Panc1 (cell line): ENCODE measurements around the gene TESMIN. TPM values are rescaled to one million over a fixed set of nuclear protein-coding genes. Genes with fewer than 3 reads are reported as not detected.

ENCODE experiments used
- ATAC-seq: fragments of 200-7000 bp; cut with Tn5 transposase; 2 replicates; pipeline ENCODE4 v1.9.1; 2020; ENCODE audit warnings: mild to moderate bottlenecking, moderate library complexity
- BruUV-seq: library from RNA; stranded (reverse); fragments of 400-500 nt; replicated peaks from 2 replicates; lab custom pipeline; 2021; lab: Mats Ljungman, UMichigan
- CTCF ChIA-PET: fragments of 300-600 bp; sonication (Branson Sonifier 250); formaldehyde crosslinking; loops from one replicate; lab custom pipeline; 2022; ENCODE audit warnings: antibody characterized with exemption; lab: Charles Lee
- POLR2A ChIA-PET: fragments of 300-600 bp; sonication (Branson Sonifier 250); formaldehyde crosslinking; loops from one replicate; lab custom pipeline; 2022; ENCODE audit warnings: antibody characterized with exemption; lab: Charles Lee
- DNase-seq: peaks from one replicate; pipeline ENCODE4 v3.0.0-alpha.2; 2010; ENCODE audit warnings: low read depth, low spot score
- H3K27ac ChIP-seq: 2 replicates; pipeline ENCODE4 v1.5.1; 2011; ENCODE audit warnings: mild to moderate bottlenecking, low read length, inconsistent platforms
- H3K27me3 ChIP-seq: fragments of 200-500 bp; sonication (Bioruptor generic); 2 replicates; pipeline ENCODE4 v1.6.0; 2014; ENCODE audit warnings: low read length, inconsistent platforms; ENCODE audit not compliant: control insufficient read depth, insufficient read depth
- H3K36me3 ChIP-seq: fragments of 200-500 bp; sonication (Bioruptor generic); 2 replicates; pipeline ENCODE4 v1.5.1; 2014; ENCODE audit warnings: inconsistent platforms, mild to moderate bottlenecking, low read length, moderate library complexity; ENCODE audit not compliant: control insufficient read depth, insufficient read depth
- H3K4me1 ChIP-seq: 2 replicates; pipeline ENCODE4 v1.5.1; 2011; ENCODE audit warnings: inconsistent platforms, mild to moderate bottlenecking, low read length, moderate library complexity; ENCODE audit not compliant: control insufficient read depth, insufficient read depth
- H3K4me3 ChIP-seq, 2 experiments: 2 replicates each; pipeline ENCODE4 v1.5.1; 2011 to 2012; ENCODE audit warnings: low read depth in 2 of 2, low read length in 2 of 2, mild to moderate bottlenecking in 2 of 2, inconsistent platforms in 1 of 2, moderate library complexity in 1 of 2
- H3K9me3 ChIP-seq: fragments of 200-500 bp; sonication (Bioruptor generic); 2 replicates; pipeline ENCODE4 v1.5.1; 2014; ENCODE audit warnings: low read depth, mild to moderate bottlenecking, inconsistent platforms, low read length, moderate library complexity; ENCODE audit not compliant: control insufficient read depth, insufficient read depth
- CTCF ChIP-seq: fragments of 450-650 bp; IDR thresholded peaks from 2 replicates; pipeline ENCODE4 v1.5.1; 2017; ENCODE audit warnings: mild to moderate bottlenecking
- POLR2AphosphoS5 ChIP-seq: IDR thresholded peaks from 2 replicates; pipeline ENCODE4 v1.6.1; 2012; ENCODE audit warnings: mild to moderate bottlenecking, low read depth, low read length, moderate library complexity
- REST ChIP-seq, 2 experiments: IDR thresholded peaks; 2 replicates each; pipeline ENCODE4 v1.6.1; 2011 to 2012; ENCODE audit warnings: low read depth in 2 of 2, control low read depth in 1 of 2, low read length in 1 of 2, mild to moderate bottlenecking in 1 of 2, moderate library complexity in 1 of 2; ENCODE audit not compliant: insufficient read depth in 1 of 2
- SIN3A ChIP-seq: IDR thresholded peaks from 2 replicates; pipeline ENCODE4 v1.6.1; 2012; ENCODE audit warnings: low read depth, mild to moderate bottlenecking, low read length, moderate library complexity, borderline replicate concordance; ENCODE audit not compliant: insufficient read depth
- TCF7L2 ChIP-seq: IDR thresholded peaks from 2 replicates; pipeline ENCODE4 v1.6.1; 2011; ENCODE audit warnings: mild to moderate bottlenecking, low read depth, low read length, inconsistent platforms
- in situ Hi-C: cut with HindIII; loops from 2 replicates; pipeline ENCODE4 v1.10.0; 2016; ENCODE audit warnings: low sequenced_read_pairs, low pct_unique_long_range_greater_than_20kb
- intact Hi-C: fragments of 100-400 bp; cut with micrococcal nuclease; formaldehyde crosslinking; loops from one replicate; pipeline ENCODE4 v1.10.0; 2022; ENCODE audit not compliant: unreplicated experiment
- total RNA-seq: library from RNA; stranded (reverse); gene quantifications from one replicate; pipeline ENCODE4 v1.2.1, GENCODE V29; 2021; ENCODE audit not compliant: unreplicated experiment

The TESMIN gene
- total RNA-seq, 1 experiment from 2014 or later: 47.6 TPM

- H3K27ac ChIP-seq: no peak overlapping the region
- BruUV-seq: no TSS peak
- no peak for ATAC-seq
- peaks cover 3% of the 10 kb centered on the region; the same call in 1 of the 2 replicates for H3K4me1 ChIP-seq
- TF ChIP-seq POLR2AphosphoS5: no peak
- TF ChIP-seq REST (IDR thresholded peaks at IDR 0.05; ENCODE audit: insufficient read depth in 1 of 2, low read depth in 2 of 2, low read length in 1 of 2): no peak
- TF ChIP-seq TCF7L2: no peak
- intact Hi-C loops (no loop called here), in situ Hi-C loops (no loop called here)
- no peaks in the 10 kb centered on the region for H3K9me3 ChIP-seq
- no peak for DNase-seq
- CTCF ChIA-PET: no interaction called here
- POLR2A ChIA-PET: no interaction called here
- no peaks in the 10 kb centered on the region for H3K36me3 ChIP-seq
- H3K4me3 ChIP-seq: no peak overlapping the region
- H3K27me3 ChIP-seq: peaks cover 4% of the 10 kb centered on the region; the same call in 1 of the 2 replicates
Measured at GRCh38 chr11:68685656-68686380, 65.5 kb downstream of the TESMIN start.

GRCh38 chr11:68684385-68685356 lies 66.6 kb downstream of the TESMIN start, which contains the start of gene GAL:
Gene GAL (plus strand): TSS chr11:68684544. CDS start chr11:68684924, 380 bp downstream.
- in situ Hi-C loops (no loop called here), intact Hi-C loops (no loop called here)
- DNase-seq (no peak), ATAC-seq (peak; percentile 82)
- Histone ChIP-seq H3K36me3 (no peaks in the 10 kb centered on the region), H3K27ac (no peak within 1 kb of the TSS), H3K4me1 (peaks cover 3% of the 10 kb centered on the region; the same call in 1 of the 2 replicates), H3K9me3 (no peaks in the 10 kb centered on the region), H3K4me3 (peak within 1 kb of the TSS; percentile 43 to 49), H3K27me3 (peaks cover 4% of the 10 kb centered on the region; the same call in 1 of the 2 replicates)
- BruUV-seq: no TSS peak
- ChIA-PET POLR2A (no interaction called here), CTCF (no interaction called here)
- TF ChIP-seq REST (IDR thresholded peaks at IDR 0.05; ENCODE audit: insufficient read depth in 1 of 2, low read depth in 2 of 2, low read length in 1 of 2): no peak
- no peak for TF ChIP-seq CTCF
- no peak for TF ChIP-seq TCF7L2
- no peak for TF ChIP-seq POLR2AphosphoS5
- TF ChIP-seq SIN3A: no peak
